CD4-positive, alpha-beta T cell treated with Interleukin-15 for 4 hours (primary cell): ENCODE results near the gene PACC1.

Experiments
- DNase-seq: peaks from one replicate; pipeline ENCODE4 v3.0.0-alpha.2; 2020; ENCODE audit warnings: low spot score

Gene PACC1

GRCh38 chr1:212437179-212437798 lies 22.6 kb upstream of the PACC1 start:
- DNase-seq: no peak

GRCh38 chr1:212434992-212435391 lies 20.3 kb upstream of the PACC1 start:
- no peak for DNase-seq

GRCh38 chr1:212433577-212434462 lies 19.1 kb upstream of the PACC1 start:
- DNase-seq: no peak

GRCh38 chr1:212432661-212433576 lies 18.2 kb upstream of the PACC1 start, which contains the start of gene NENF:
Gene NENF, plus strand, starts transcription at chr1:212432920. Its CDS starts 24 bp downstream, at chr1:212432944.
- DNase-seq: peak; percentile 68

- no peak for DNase-seq
These were observed 17.6 kb upstream of the PACC1 start for GRCh38 chr1:212432272-212432660.

GRCh38 chr1:212431644-212432043 lies 17.0 kb upstream of the PACC1 start:
- DNase-seq: no peak

GRCh38 chr1:212430955-212431394 lies 16.3 kb upstream of the PACC1 start:
- DNase-seq: no peak

GRCh38 chr1:212430416-212430815 lies 15.7 kb upstream of the PACC1 start:
- no peak for DNase-seq

GRCh38 chr1:212428496-212428895 lies 13.8 kb upstream of the PACC1 start:
- DNase-seq: no peak

GRCh38 chr1:212423879-212424278 lies 9.2 kb upstream of the PACC1 start:
- DNase-seq: no peak

- DNase-seq: no peak
These were observed 6.5 kb upstream of the PACC1 start for GRCh38 chr1:212421165-212421564.

- no peak for DNase-seq
These were observed 588 bp upstream of the PACC1 start for GRCh38 chr1:212415107-212415841.

- DNase-seq: no peak
These were observed 771 bp downstream of the PACC1 start for GRCh38 chr1:212413902-212414327.

- no peak for DNase-seq
These were observed 2.3 kb downstream of the PACC1 start for GRCh38 chr1:212412374-212412773.

GRCh38 chr1:212410231-212410820 lies 4.4 kb downstream of the PACC1 start:
- DNase-seq: no peak

GRCh38 chr1:212402666-212403321 lies 11.9 kb downstream of the PACC1 start:
- DNase-seq: no peak

- no peak for DNase-seq
These were observed 12.7 kb downstream of the PACC1 start for GRCh38 chr1:212401838-212402582.

- no peak for DNase-seq
These were observed 13.6 kb downstream of the PACC1 start for GRCh38 chr1:212401042-212401441.

GRCh38 chr1:212397171-212397570 lies 17.5 kb downstream of the PACC1 start:
- DNase-seq: no peak

- no peak for DNase-seq
These were observed 18.0 kb downstream of the PACC1 start for GRCh38 chr1:212396638-212397037.
